ENCODE results near the gene SMCP. TPM values are rescaled to one million over a fixed set of nuclear protein-coding genes. Genes with fewer than 3 reads are reported as not detected.

SMCP gene
- polyA plus RNA-seq, 1 donor from 2014 or later, result not detected

- no peak overlapping the region for H3K4me2 ChIP-seq (ENCODE audit: low read length)
- no peaks in the 10 kb centered on the region for H4K20me1 ChIP-seq (ENCODE audit: insufficient read depth)
- H3K27me3 ChIP-seq (ENCODE audit: insufficient read depth, low read depth, low read length), result no peaks in the 10 kb centered on the region
- H3K36me3 ChIP-seq (ENCODE audit: insufficient read depth, low read length), result no peaks in the 10 kb centered on the region
- H3K9ac ChIP-seq (ENCODE audit: low read length), result no peak overlapping the region
- no peak overlapping the region for H2AFZ ChIP-seq (ENCODE audit: low read depth, low read length)
- no peaks in the 10 kb centered on the region for H3K9me3 ChIP-seq (ENCODE audit: low read length)
- H3K4me3 ChIP-seq (ENCODE audit: low read length), result no peak overlapping the region
- H3F3A ChIP-seq (ENCODE audit: insufficient read depth, low read length, poor library complexity, severe bottlenecking), result no peaks in the 10 kb centered on the region
- no peaks in the 10 kb centered on the region for H3K9me2 ChIP-seq (ENCODE audit: insufficient read depth, low read length)
- no peak overlapping the region for H3K27ac ChIP-seq (ENCODE audit: low read length)
- TF ChIP-seq EZH2 (IDR thresholded peaks at IDR 0.05; ENCODE audit: borderline replicate concordance, insufficient read depth, low read length, poor library complexity, severe bottlenecking), result no peak
- TF ChIP-seq MXI1 (conservative IDR thresholded peaks at IDR 0.05; ENCODE audit: poor library complexity, severe bottlenecking), result no peak
- no peak for TF ChIP-seq TAF1 (IDR thresholded peaks at IDR 0.05; ENCODE audit: low read depth)
- TF ChIP-seq RAD21 (conservative IDR thresholded peaks at IDR 0.05), result no peak
- TF ChIP-seq SMC3 (conservative IDR thresholded peaks at IDR 0.05; ENCODE audit: poor library complexity), result no peak
- TF ChIP-seq CTCF (IDR thresholded peaks at IDR 0.05; ENCODE audit: poor library complexity, severe bottlenecking), result no peak
- no peak for TF ChIP-seq POLR2AphosphoS5 (IDR thresholded peaks at IDR 0.05)
- TF ChIP-seq, protein P1, sequence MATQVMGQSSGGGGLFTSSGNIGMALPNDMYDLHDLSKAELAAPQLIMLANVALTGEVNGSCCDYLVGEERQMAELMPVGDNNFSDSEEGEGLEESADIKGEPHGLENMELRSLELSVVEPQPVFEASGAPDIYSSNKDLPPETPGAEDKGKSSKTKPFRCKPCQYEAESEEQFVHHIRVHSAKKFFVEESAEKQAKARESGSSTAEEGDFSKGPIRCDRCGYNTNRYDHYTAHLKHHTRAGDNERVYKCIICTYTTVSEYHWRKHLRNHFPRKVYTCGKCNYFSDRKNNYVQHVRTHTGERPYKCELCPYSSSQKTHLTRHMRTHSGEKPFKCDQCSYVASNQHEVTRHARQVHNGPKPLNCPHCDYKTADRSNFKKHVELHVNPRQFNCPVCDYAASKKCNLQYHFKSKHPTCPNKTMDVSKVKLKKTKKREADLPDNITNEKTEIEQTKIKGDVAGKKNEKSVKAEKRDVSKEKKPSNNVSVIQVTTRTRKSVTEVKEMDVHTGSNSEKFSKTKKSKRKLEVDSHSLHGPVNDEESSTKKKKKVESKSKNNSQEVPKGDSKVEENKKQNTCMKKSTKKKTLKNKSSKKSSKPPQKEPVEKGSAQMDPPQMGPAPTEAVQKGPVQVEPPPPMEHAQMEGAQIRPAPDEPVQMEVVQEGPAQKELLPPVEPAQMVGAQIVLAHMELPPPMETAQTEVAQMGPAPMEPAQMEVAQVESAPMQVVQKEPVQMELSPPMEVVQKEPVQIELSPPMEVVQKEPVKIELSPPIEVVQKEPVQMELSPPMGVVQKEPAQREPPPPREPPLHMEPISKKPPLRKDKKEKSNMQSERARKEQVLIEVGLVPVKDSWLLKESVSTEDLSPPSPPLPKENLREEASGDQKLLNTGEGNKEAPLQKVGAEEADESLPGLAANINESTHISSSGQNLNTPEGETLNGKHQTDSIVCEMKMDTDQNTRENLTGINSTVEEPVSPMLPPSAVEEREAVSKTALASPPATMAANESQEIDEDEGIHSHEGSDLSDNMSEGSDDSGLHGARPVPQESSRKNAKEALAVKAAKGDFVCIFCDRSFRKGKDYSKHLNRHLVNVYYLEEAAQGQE (IDR thresholded peaks at IDR 0.05; ENCODE audit: borderline replicate concordance), result no peak
- TF ChIP-seq EP300 (conservative IDR thresholded peaks at IDR 0.05; ENCODE audit: poor library complexity, severe bottlenecking), result no peak
- no peaks in the 10 kb centered on the region for H3K79me2 ChIP-seq (replicated peaks; ENCODE audit: insufficient read depth, low read length)
These were observed 8.8 kb downstream of the SMCP start for GRCh38 chr1:152886758-152887409.

DNA sequence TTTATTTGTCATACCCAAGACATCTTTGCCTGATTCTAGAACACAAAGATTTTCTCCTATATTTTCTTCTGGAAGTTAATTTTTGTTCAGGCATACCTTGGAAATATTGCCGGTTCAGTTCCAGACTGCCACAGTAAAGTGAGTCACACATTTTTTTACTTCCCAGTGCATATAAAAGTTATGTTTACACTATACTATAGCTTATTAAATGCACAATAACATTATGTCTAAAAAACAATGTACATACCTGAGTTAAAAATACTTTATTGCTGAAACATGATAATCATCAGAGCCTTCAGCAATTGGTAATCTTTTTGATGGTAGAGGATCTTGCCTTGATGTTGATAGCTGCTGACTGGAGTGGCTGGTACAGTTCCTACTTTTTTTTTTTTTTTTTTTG is 10.0 kb downstream of the SMCP start:
- no peak overlapping the region for H2AFZ ChIP-seq (ENCODE audit: low read depth, low read length)
- no peaks in the 10 kb centered on the region for H3K9me3 ChIP-seq (ENCODE audit: low read length)
- H3K27ac ChIP-seq (ENCODE audit: low read length), result no peak overlapping the region
- no peaks in the 10 kb centered on the region for H3K27me3 ChIP-seq (ENCODE audit: insufficient read depth, low read depth, low read length)
- H3K79me2 ChIP-seq (replicated peaks; ENCODE audit: insufficient read depth, low read length), result no peaks in the 10 kb centered on the region
- H3K9me2 ChIP-seq (ENCODE audit: insufficient read depth, low read length), result no peaks in the 10 kb centered on the region
- no peaks in the 10 kb centered on the region for H4K20me1 ChIP-seq (ENCODE audit: insufficient read depth)
- no peaks in the 10 kb centered on the region for H3F3A ChIP-seq (ENCODE audit: insufficient read depth, low read length, poor library complexity, severe bottlenecking)
- no peak overlapping the region for H3K4me3 ChIP-seq (ENCODE audit: low read length)
- H3K36me3 ChIP-seq (ENCODE audit: insufficient read depth, low read length), result no peaks in the 10 kb centered on the region
- TF ChIP-seq SMC3 (conservative IDR thresholded peaks at IDR 0.05; ENCODE audit: poor library complexity), result no peak
- no peak for TF ChIP-seq EZH2 (IDR thresholded peaks at IDR 0.05; ENCODE audit: borderline replicate concordance, insufficient read depth, low read length, poor library complexity, severe bottlenecking)
- no peak for TF ChIP-seq RAD21 (conservative IDR thresholded peaks at IDR 0.05)
- no peak for TF ChIP-seq MXI1 (conservative IDR thresholded peaks at IDR 0.05; ENCODE audit: poor library complexity, severe bottlenecking)
- no peak for TF ChIP-seq POLR2AphosphoS5 (IDR thresholded peaks at IDR 0.05)
- TF ChIP-seq, protein P1 (IDR thresholded peaks at IDR 0.05; ENCODE audit: borderline replicate concordance), result no peak
- TF ChIP-seq TAF1 (IDR thresholded peaks at IDR 0.05; ENCODE audit: low read depth), result no peak
- no peak for TF ChIP-seq EP300 (conservative IDR thresholded peaks at IDR 0.05; ENCODE audit: poor library complexity, severe bottlenecking)
- no peak for TF ChIP-seq CTCF (IDR thresholded peaks at IDR 0.05; ENCODE audit: poor library complexity, severe bottlenecking)
- H3K4me2 ChIP-seq (ENCODE audit: low read length), result no peak overlapping the region
- H3K9ac ChIP-seq (ENCODE audit: low read length), result no peak overlapping the region
